ENCODE data around the gene JOSD2. TPM values are rescaled to one million over a fixed set of nuclear protein-coding genes. Genes with fewer than 3 reads are reported as not detected.

JOSD2 gene
- total and polyA plus RNA-seq, 2 donors (not counting 3 experiments of a cell fraction or from before 2014, with no cell fraction given): 37.4 to 62.8 TPM

- H3K27ac ChIP-seq (ENCODE audit: insufficient read depth, low read depth, low read length): no peak overlapping the region
- no peak overlapping the region for H3K4me2 ChIP-seq (ENCODE audit: insufficient read depth, low read length)
- H4K20me1 ChIP-seq (replicated peaks; ENCODE audit: control insufficient read depth, extremely low read depth, insufficient read depth, low read length): no peaks in the 10 kb centered on the region
- dilution Hi-C loops (cut with MboI; ENCODE audit: extremely low pct_ligation_motif_present, low sequenced_read_pairs): no loop called here
- no peaks in the 10 kb centered on the region for H3K4me1 ChIP-seq (ENCODE audit: control insufficient read depth, extremely low read depth, insufficient read depth, low read length)
- DNase-seq (ENCODE audit: low read depth, low spot score) (no peak), FAIRE-seq (no peak)
- BruUV-seq (replicated peaks): no TSS peak
- H3K36me3 ChIP-seq (ENCODE audit: control insufficient read depth in 2 of 2, extremely low read depth in 1 of 2, insufficient read depth in 2 of 2, low read length in 2 of 2): no peaks in the 10 kb centered on the region
- POLR2A ChIA-PET: no interaction called here
- H3K9me1 ChIP-seq (replicated peaks; ENCODE audit: control insufficient read depth, extremely low read depth, insufficient read depth, low read length): no peaks in the 10 kb centered on the region
- no peak overlapping the region for H3K9ac ChIP-seq (replicated peaks; ENCODE audit: extremely low read depth, insufficient read depth, low read length)
- no peak overlapping the region for H3K4me3 ChIP-seq (replicated peaks in 1 of 3; ENCODE audit: insufficient read depth in 1 of 3, low read depth in 1 of 3, low read length in 3 of 3)
- CTCF ChIA-PET: interaction anchor here (2.8 to 7.4 kb wide), 2 partner anchors 96 to 107 kb away, joined by 17 to 144 read pairs; no protein-coding TSS in a partner anchor
- no peak for TF ChIP-seq MAX (IDR thresholded peaks at IDR 0.05; ENCODE audit: insufficient read depth, insufficient read length)
- TF ChIP-seq GATA2 (IDR thresholded peaks at IDR 0.05; ENCODE audit: insufficient read depth, insufficient read length, low read depth, low read length): no peak
- no peak for TF ChIP-seq EZH2 (IDR thresholded peaks at IDR 0.05; ENCODE audit: borderline replicate concordance, low read depth, low read length, severe bottlenecking)
- TF ChIP-seq POLR2A (IDR thresholded peaks at IDR 0.05; ENCODE audit: low read depth, low read length): no peak
- no peak for TF ChIP-seq POLR2AphosphoS5 (IDR thresholded peaks at IDR 0.05; ENCODE audit: insufficient read depth, low read depth, low read length)
- no peak for TF ChIP-seq JUN (IDR thresholded peaks at IDR 0.05; ENCODE audit: borderline replicate concordance, insufficient read depth, insufficient read length, low read depth)
- no peak for TF ChIP-seq FOS (IDR thresholded peaks at IDR 0.05; ENCODE audit: borderline replicate concordance, insufficient read depth, low read length)
- TF ChIP-seq CTCF (IDR thresholded peaks at IDR 0.05; ENCODE audit: extremely low read depth in 1 of 2, insufficient read depth in 1 of 2, low read depth in 1 of 2, low read length in 2 of 2): no peak
- TF ChIP-seq MYC (IDR thresholded peaks at IDR 0.05; ENCODE audit: low read depth, low read length): no peak
- no peaks in the 10 kb centered on the region for H3K27me3 ChIP-seq (ENCODE audit: control insufficient read depth in 2 of 2, insufficient read depth in 2 of 2, low read length in 2 of 2)
- no peak overlapping the region for H2AFZ ChIP-seq (ENCODE audit: low read depth, low read length)
- H3K79me2 ChIP-seq (ENCODE audit: control insufficient read depth, insufficient read depth, low read length): no peaks in the 10 kb centered on the region
- intact Hi-C loops (cut with micrococcal nuclease): no loop called here
- no peaks in the 10 kb centered on the region for H3K9me3 ChIP-seq (replicated peaks; ENCODE audit: control insufficient read depth, insufficient read depth, low read length)
Observed at GRCh38 chr19:50464348-50464747, 46.6 kb downstream of the JOSD2 start.

Measured in endothelial cell of umbilical vein (primary cell).